T follicular helper cell (primary cell): ENCODE measurements around the gene ZNF142.

Experiments
- DNase-seq: peaks from one replicate; pipeline ENCODE4 v3.0.0-alpha.2; 2020; ENCODE audit warnings: low read depth

ZNF142 gene

DNA sequence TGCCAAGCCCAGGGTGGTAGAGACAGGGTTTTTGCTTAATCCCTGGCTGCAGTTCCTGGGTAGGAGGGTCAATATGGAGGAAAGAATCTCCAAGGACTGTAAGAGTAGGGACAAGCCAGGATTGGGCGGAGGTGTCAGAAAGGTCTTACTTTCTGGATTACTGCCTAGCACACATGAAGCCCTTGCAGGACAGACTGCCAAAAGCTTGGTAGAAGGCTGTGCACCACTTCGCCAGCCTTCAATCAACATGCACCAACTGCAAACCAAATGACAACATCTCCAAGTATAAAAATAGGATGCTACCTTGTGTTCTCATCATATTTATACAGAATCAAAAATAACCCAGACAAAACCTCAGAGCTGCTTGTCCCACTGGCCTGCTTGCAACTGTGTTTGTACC lies 3.7 kb downstream of the ZNF142 start:
- no peak for DNase-seq

- no peak for DNase-seq
Observed at GRCh38 chr2:218648787-218649100, 10.7 kb downstream of the ZNF142 start.

GRCh38 chr2:218648088-218648786 lies 11.2 kb downstream of the ZNF142 start:
- peak; percentile 20 for DNase-seq

- no peak for DNase-seq
Observed at GRCh38 chr2:218645126-218645525, 14.3 kb downstream of the ZNF142 start.

GRCh38 chr2:218644721-218645120 lies 14.7 kb downstream of the ZNF142 start:
- DNase-seq: no peak

DNA sequence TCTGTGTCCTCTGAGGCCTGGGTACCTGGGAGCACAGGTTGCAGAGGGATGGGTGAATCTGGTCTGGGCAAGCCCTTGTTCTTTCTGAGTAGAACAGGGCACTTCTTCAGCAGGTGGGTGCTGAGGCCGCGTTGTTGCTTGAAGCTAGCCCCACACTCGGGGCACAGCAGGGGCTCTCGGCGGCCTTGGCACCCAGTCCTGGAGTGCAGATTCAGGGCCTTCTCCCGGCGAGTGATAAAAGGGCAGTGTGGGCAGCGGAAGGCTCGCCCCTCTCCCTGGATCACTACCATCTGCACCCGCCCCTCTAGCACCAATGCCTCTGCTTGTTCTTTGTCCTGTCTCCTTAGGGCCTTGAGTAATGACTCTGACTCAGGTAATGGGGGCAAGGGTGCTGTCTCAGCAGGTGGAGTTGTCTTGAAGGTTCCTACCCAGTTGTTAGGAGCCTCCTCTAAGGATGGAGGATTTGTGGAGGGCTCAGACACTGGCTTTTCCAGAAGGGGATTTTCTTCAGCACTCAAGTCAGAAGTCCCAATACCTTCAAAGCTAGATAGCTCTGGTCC lies 15.6 kb downstream of the ZNF142 start:
- DNase-seq: no peak

DNA sequence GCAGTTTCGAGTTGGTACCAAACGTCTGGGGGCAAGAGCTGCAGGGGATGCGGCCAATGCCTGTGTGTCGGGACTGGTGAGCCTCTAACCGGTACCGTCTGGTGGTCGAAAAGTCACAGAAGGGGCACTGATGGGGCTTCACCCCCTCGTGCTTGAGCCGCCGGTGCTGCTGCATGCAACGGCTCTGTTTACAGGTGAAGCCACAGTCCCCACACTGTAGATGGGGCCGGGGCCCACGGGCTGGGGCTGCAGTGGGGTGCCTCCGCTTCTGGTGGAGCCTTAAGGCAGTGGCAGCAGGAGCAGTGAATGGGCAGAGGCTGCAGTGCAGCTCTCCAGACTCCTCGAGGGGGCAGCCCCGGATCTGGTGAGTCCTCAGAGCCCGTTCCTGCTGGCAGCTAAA lies 16.6 kb downstream of the ZNF142 start:
- no peak for DNase-seq

GRCh38 chr2:218642121-218642656 lies 17.2 kb downstream of the ZNF142 start:
- DNase-seq: no peak

DNA sequence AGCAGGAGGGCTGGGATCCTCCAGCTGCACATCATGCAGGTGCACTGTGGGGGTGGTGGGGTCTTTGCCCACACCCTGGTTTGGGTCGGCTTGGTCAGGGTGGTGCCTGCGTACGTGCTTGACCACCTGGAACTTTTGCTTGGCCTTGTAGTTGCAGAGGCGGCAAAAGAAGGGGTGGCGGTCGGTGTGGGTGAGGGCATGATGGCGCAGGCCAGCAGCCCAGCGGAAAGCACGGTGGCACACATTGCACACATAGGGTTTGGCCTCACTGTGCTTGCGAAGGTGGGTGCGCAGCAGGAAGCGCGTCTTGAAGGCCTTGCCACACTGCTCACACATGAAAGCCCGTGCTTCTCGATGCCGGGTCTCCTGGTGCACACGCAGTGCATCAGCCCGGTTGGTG lies 21.1 kb downstream of the ZNF142 start:
- no peak for DNase-seq

- DNase-seq: no peak
Observed at GRCh38 chr2:218635719-218636118, 23.7 kb downstream of the ZNF142 start.

DNA sequence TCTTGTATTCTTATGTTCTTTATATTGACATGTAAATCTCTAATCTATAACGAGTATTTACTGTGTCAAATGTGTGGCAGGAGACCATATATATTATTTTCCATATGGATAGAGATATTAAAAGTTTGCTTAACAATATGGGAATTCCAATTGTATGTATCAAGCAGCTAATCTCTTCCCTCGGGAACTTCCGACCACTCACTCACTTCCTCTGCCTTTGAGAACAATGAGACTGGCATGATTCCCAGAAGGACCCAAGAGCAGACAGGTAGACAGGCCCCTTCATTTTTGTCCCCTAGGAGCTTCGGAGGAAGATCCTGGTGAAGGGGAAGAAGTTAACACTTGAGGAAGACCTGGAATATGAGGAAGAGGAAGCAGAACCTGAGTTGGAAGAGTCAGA lies 27.6 kb downstream of the ZNF142 start:
- no peak for DNase-seq

DNA sequence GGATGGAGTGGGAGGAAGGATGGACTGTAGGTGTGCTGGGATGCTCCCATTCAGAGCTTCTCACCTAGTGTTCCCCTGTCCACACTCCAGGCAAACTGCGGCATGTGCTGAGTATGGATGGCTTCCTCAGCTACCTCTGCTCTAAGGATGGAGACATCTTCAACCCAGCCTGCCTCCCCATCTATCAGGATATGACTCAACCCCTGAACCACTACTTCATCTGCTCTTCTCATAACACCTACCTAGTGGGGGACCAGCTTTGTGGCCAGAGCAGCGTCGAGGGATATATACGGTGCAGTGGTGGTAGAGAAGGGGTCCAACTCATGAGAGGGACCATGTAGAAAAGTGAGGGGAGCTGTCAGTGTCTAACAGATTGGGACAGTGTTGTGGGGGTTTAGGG lies 31.5 kb downstream of the ZNF142 start:
- DNase-seq: no peak

DNA sequence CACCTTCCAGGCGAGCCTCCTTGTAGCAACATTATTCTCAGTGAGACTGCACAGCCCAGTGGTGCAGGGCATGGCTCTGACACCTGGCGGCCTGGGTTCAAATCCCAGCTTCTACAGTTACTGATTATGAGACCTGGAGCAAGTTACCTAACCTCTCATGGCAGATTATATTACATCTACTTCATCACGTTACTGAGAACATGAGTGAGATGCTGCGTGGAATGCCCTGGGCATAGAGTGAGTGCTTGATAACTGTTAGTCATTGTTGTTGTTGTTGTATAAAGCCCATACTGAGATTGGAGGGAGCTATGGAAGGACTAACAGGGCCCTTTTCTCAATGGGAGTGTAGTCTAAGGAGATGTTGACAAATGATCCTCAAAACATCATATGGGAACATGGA lies 33.1 kb downstream of the ZNF142 start:
- no peak for DNase-seq

DNA sequence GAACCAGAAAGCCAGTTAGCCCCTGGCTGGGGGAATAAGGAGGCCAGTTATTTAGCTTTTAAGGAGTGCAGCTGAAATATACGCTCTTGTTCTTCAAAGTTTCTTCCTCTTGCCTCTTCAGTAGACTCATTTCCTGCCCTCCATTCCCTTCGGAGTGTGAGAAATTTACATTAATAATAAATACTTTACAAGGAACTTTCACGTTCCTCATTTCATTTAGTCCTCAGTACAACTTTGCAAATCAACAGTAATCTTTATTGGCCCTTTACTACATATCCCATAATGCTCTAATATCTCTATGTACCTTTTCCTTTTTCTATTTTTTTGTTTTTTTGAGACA lies 36.1 kb downstream of the ZNF142 start:
- DNase-seq: no peak

DNA sequence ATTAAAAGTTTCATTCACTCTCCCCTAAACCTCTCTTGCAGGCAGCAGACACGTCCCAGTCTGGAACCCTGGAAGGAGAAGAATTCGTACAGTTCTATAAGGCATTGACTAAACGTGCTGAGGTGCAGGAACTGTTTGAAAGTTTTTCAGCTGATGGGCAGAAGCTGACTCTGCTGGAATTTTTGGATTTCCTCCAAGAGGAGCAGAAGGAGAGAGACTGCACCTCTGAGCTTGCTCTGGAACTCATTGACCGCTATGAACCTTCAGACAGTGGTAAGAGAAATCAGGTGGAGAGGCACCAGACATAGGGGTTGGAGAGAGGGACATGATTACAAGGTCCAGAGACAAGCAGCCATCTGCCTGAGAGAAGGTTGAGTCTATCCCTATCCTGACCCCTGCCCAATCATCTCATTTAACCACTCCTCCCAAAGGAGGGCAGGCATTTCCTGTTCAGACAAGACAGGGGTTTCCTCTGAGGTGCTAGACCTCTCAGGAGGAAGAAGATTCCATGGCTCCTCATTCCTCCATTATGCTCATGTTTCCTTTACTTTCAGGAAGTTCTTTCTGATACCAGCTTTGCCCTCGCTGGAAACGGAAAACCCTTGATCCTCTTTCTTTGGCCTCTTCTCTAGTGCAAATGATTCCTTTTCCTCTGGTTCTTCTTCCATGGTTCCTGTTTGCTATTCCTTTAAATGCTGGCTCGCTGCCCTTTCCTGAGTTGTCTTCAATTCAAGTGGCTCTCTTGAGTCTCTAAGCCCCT lies 36.6 kb downstream of the ZNF142 start:
- no peak for DNase-seq

- no peak for DNase-seq
Observed at GRCh38 chr2:218621007-218621406, 38.4 kb downstream of the ZNF142 start.

DNA sequence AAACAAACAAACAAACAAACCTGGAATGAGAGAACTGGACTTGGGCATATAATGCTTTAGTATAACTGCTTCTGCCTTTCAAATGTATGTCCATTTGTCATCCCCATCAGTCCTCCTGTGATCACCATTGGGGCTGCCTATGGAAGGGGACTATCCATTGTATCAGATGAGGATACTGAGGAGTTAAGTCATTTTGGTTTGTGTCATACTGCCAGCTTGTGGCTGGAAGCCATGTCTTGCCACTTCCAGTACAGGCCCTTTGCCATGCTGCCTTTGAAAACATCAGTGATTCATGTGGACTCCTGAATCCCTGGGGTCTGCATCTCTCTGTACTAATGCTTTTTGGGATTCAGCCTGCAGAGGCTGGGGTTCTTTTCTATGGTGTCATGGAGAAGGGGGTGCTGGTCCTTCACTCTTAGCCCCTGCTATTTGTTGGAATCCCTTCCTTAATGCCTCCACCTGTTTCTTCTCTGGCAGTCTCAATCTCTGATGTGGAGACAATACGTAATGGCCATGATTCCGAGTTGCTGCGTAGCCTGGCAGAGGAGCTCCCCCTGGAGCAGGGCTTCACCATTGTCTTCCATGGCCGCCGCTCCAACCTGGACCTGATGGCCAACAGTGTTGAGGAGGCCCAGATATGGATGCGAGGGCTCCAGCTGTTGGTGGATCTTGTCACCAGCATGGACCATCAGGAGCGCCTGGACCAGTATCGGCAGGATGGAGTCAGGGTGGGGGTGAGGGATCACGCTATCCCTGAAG lies 41.1 kb downstream of the ZNF142 start:
- DNase-seq: no peak

- no peak for DNase-seq
Observed at GRCh38 chr2:218615868-218616315, 43.5 kb downstream of the ZNF142 start.

DNA sequence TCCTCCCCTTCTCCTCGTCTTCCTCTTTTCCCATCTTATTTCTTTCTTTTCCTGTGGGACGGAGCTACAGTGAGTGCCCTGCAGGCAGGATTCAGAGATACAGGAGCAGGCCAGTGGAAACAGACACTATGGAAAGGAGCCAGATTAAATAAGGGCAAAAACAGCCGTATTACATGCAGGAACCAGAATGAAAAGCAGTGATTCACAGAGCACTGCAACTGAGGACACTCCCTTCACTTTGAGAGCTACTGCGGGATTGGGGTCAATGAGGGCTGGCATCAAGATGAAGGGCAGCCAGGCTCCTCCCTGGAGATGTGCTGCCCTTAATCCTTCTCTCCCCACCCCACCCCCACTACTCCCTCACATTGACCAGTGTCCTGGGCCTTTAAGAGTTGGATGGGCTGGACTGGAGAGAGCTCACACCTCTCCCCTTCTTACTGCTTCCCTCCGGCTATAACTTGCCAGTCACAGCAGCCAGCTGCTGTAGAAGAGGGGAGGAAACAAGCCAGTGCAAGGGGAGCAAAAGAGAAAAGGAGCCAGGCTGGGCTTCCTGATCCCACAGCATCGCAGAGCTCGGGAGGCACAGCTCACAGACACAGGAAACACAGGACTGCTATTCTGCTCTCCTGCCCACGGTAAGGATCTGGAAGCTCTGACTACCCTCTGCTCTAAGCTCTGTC lies 51.8 kb downstream of the ZNF142 start, which contains the start of gene PLCD4:
Gene PLCD4 (plus strand): TSS at position 464 of the 680 bp plus-strand sequence. CDS start 7,841 bp downstream, outside the sequence.
- DNase-seq: no peak

GRCh38 chr2:218605432-218605831 lies 54.0 kb downstream of the ZNF142 start:
- no peak for DNase-seq
